Kasumi-1 (cell line): Measurements from ENCODE around the gene LCN15.
A peak's percentile ranks its signal among the peaks of the same experiment; 100 is the strongest.
"Not testable (repeated sequence)": the region's sequence is repeated elsewhere in the genome, so short reads cannot be mapped to it uniquely, and the experiment has no call there.

ENCODE experiments used
- DNase-seq, 2 experiments: peaks; one replicate each; lab custom pipeline; 2025; lab: John Stamatoyannopoulos, UW

Gene LCN15

DNA sequence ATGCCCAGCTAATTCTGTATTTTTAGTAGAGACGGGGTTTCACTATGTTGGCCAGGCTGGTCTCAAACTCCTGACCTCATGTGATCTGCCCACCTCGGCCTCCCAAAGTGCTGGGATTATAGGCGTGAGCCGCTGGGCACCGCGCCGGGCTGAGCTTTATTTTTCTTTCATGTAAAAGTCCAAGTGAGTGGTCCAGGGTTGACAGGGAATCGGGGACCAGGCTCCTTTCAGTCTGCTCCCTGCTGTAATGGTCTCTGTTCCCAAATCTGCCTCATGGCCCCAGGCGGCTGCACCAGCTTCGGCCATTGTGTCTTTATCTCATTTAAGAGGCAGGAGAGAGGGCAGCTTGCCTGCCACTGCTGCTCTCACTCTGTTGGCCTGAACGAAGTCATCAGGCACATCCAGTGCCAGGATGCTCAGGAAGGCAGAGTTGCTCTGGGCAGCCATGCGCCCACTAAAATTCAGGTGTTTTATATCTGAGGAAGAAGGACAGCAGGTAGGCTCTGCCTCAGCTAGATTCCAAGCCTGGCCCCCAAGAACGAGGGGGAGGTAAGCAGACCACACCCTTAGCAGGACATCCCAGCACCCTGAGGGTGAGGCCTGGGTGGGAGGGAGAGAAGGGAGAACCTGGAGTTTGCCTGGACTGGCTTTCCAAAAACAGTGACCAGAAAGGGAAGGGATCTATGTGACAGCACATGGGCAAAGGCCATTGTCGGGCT lies 30.1 kb upstream of the LCN15 start:
- no peak for DNase-seq

DNA sequence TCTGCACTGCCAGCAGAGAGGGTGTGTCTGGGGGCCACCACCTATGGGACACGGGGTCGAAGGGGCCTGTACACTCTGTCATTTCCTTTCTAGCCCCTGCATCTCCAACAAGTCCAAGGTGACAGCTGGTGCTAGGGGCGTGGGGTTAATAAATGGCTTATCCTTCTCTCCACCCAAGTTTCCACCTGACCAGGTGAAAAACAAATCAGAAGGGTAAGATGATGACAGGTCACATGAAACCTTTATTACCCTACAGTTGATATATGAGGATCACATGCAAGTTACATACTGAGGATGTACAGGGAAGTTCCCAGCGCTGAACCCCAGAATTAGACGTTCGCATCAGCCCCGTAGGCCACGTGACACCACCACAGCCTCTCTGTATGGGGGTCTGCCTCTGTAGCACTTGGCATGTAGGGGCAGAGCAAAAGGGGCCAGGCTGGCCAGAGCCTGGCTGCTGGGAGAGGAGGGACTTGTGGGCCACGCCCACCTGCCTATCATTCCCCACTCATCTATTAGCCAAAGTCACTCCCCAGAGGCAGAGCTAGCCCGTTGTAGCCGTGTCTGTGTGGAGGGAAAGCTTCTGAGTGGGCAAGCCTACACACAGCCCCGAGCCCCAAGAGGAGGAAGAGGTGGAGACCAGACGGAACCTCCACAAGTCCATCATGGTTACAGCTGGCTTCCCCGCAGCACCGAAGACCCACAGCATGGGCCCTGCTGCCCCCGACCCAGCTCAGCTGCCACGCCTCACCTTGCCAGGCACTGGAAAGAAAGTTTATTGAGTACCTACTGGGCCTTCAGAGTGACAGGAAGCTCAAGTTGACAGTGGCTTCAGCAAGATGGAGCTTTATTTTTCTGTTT lies 29.0 kb upstream of the LCN15 start:
- no peak for DNase-seq

DNA sequence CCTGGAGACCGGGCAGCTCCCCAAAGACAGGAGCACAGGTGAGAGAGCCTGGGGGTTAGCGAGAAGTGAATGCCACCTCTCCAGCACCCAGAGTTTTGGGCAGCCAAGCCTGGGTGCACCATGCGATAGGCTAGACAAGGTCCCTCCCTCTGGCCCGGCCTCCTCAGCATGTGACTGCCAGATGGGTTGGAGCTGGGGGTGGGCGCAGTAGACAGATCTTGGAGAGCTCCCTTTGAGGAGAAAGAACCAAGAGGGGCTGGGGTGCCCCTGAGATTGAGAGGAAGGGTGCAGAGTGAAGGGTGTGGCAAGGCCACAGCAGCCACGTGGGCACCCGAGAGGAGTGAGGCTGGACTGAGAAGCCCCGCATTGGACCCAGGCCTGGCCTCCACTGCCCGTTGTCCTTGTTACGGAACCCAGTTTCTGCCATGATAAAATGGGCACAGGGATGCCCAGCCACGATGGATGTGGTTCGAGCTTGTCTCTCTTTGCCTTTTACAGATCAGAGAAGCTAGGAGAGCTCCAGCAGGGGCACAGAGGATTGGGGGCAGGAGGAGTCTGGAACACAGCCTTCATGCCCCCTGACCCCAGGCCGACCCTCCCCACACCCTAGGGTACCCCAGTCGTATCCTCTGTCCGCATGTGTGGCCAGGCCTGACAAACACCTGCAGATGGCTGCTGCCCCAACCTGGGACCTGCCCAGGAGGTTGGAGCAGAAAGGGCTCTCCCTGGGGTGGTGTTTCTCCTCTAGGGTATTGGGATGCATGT lies 28.2 kb upstream of the LCN15 start:
- no peak for DNase-seq

DNA sequence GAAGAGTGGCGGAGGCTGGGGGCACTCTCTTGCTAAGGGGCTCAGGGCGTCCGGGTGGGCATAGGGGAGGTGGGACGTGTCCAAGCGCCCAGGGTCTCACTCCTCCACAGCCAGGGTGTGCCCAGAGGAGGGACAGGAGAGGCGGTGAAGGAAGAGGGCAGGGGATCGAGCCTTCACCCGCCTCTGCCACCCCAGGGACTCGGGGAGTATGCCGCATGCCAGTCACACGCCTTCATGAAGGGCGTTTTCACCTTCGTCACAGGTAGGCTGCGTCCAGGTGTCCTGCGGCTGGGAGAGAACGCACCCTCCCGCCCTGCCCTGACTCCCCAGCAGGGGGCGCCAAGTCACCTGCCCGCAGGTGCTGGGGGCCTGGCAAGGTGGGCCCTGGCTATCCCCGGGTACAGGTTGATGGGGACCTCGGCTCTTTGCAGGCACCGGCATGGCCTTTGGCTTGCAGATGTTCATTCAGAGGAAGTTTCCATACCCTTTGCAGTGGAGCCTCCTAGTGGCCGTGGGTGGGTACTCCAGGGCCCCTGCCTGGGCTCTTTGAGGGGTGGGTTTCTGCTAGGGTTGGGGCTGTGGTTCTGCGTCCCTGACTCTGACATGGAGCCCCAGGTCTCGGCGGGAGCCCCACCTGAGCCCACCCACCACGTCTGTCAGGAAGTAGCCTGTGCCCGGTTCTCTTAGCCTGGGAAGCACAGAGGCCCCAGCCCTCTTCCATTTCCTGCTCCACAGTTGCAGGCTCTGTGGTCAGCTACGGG lies 27.4 kb upstream of the LCN15 start:
- peak; percentile 27 to 44 for DNase-seq

DNA sequence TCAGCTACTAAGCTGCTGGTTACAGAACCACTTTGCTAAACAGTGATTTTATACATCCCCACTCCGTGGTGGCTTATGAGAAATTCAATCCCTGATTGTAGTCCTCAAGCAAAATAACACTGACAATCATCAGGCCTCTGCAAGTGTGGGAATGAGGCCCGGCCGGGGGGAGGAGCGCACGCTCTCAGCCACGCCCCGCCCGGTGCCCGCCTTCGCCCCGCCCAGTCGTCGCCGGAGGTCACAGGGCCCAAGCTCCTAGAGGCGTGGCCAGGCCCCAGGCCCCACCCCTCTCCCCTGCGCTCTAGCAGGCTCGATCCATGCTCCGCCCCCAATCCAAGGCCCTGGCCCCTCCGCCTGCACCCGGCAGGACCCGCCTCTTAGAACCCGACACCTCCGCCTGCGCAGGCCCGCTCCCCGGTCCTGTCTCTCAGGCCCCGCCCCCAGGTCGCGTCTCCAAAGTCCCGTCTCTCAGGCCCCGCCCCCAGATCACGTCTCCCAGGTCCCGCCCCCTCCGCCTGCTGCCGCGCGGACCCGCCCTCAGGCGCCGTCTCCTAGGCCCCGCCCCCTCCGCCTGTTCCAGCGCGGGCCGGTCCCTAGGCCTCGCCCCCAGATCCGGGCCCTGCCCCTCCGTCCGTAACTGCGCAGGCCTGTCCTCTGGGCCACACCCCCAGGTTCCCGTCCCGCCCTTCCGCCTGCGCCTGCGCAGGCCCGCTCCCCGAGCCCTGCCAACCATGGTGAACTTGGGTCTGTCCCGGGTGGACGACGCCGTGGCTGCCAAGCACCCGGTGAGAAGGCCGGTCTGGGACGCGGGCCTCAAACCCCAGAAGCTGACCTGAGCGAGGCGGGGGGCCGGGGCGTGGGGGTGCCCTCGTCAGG lies 26.6 kb upstream of the LCN15 start, which contains the start of gene TMEM141:
Gene TMEM141 (plus strand): TSS at position 705 of the 876 bp plus-strand sequence. CDS start 27 bp downstream, at position 732.
- DNase-seq = peak; percentile 98

DNA sequence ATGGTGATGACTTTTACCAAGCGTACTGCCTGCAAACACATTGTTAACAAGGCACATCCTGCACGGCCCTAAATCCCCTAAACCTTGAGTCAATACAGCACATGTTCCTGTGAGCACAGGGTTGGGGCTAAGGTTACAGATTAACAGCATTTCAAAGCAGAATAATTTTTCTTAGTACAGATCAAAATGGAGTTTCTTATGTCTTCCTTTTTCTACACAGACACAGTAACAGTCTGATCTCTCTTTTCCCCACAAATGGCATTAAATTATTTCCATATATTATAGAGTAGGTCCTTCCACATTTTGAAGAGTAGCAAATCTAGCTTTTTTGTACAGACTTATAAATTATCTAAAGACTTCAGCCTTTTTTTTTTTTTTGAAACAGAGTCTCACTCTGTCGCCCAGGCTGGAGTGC lies 25.2 kb upstream of the LCN15 start:
- no peak for DNase-seq

DNA sequence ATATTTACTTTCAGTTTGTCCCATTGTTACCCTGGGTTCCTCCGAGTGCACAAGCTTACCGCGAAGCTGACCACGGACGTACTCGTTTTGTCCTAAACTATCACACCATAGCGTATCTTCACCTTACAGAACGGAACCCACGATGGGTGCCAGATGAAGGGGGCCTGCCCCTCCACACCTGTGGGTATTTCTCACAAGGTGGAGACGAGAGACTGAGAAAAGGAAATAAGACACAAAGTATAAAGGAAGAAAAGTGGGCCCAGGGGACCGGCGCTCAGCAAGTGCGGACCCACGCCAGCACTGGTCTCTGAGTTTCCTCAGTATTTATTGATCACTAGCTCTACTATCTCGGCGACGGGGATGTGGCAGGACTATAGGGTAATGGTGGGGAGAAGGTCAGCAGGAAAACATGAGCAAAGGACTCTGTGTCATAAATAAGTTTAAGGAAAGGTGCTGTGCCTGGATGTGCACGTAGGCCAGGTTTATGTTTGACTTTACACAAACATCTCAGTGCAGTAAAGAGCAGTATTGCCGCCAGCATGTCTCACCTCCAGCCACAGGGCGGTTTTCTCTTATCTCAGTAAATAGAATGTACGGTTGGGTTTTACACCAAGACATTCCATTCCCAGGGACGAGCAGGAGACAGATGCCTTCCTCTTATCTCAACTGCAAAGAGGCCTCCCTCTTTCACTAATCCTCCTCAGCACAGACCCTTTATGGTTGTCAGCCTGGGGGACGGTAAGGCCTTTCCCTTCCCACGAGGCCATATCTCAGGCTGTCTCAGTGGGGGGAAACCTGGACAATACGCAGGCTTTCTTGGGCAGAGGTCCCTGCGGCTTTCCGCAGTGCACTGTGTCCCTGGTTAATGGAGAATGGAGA lies 24.6 kb upstream of the LCN15 start:
- not testable (repeated sequence) for DNase-seq

DNA sequence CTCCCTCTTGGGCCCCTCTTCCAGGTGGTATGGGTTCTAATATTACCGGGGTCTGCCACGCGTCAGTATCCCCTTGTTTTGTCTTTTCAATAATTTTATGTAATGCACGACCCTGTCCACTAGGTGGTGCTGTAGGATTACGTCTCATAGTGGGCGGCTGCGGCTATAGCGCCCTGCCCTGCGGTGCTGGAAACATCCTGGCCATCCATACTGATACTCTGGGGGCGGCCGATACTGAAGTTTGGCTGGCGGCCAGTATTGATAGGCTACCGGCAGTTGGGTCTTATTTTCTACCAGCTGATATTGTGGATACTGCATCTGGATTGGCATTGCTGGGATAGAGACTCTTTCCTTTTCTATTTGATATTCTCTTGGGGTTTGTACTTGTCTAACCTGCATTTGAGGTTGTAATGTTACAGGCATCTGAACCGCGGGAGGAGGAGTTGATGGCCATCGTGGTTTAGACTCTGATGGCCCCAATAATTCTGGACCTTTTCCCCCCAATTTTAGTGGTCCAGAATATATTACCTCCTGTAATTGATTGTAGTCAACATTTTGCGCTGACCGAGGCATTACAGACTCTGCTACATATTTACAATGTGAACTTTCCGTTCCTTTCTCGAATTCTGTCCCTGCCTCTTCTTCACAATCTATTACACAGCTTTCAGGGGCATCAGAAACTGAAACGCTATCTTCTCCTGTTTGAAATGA lies 23.5 kb upstream of the LCN15 start:
- peak; percentile 68 to 70 for DNase-seq

DNA sequence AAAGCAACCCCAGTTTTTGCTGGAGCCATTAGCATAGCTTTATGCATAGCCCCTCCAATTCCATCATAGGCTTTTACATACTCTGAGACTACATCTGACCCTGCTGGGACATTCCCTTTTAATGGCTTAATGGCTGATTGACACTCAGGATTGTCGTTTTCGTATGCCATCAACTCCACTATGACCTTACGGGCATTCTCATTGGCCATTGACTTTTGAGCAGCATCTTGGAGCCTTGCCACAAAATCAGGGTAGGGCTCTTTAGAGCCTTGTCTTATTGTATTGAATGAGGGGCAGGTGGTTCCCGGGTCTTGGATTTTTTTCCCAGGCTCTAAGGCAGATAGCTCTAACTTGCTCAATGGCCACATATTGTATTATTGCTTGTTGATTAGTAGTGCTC lies 22.7 kb upstream of the LCN15 start:
- not testable (repeated sequence) for DNase-seq

DNA sequence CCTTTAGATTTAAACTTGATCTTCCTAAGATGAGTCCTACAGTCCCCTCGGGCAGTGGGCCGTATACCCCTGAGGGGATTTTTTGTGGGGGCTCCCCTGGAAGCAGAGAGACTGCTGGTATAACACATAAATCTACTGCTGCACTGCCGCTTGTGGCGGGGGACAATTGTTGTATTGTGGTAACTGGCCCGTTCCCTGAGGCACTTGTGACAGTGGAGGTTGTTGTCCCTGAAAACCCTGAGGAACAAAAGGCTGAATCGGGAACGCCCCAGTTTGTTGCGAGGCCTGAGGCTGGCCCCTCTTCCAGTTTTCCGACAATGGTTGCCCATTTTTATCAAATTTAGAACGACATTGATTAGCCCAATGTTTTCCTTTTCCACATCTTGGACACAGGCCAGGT lies 22.1 kb upstream of the LCN15 start:
- DNase-seq = no peak

DNA sequence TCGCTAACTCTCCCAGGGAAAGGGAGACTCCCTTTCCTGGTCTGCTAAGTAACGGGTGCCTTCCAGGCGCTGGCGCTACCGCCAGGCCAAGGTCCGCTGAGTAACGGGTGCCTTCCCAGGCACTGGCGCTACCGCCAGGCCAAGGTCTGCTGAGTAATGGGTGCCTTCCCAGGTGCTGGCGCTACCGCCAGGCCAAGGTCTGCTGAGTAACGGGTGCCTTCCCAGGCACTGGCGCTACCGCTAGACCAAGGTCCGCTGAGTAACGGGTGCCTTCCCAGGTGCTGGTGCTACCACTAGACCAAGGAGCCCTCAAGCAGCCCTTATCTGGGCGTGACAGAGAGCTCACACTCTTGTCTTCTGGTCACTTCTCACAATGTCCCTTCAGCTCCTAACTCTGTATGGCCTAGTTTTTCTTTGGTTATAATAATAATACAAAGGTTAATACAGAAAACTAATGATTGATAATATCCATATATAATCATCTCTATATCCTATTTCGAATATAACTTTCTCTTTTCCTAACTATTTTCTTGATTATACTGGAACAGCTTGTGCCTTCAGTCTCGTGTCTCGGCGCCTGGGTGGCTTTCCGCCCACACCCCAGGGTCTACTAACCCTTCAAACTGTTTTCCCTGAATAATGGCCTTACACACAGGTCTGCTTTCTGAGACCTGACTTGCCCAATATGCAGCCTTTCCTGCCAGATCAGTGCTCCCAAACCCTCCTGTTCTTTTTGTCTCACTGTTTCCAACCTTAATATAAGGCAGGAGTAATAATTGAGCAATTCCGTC lies 21.4 kb upstream of the LCN15 start:
- not testable (repeated sequence) for DNase-seq

DNA sequence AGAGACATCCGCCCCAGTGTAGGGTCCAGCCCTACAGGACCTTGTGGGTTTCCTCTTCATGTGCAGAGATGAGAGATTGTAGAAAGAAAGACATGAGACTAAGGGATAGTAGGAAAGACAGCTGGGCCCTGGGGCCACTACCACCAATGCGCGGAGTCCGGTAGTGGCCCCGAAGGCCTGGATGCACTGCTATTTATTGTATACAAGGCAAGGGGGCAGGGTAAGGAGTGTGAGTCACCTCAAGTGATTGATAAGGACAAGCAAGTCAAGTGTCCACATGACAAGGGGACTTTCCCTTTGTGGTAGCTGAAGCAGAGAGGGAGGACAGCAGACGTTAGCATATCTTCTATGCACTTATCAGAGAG lies 20.7 kb upstream of the LCN15 start:
- no peak for DNase-seq

DNA sequence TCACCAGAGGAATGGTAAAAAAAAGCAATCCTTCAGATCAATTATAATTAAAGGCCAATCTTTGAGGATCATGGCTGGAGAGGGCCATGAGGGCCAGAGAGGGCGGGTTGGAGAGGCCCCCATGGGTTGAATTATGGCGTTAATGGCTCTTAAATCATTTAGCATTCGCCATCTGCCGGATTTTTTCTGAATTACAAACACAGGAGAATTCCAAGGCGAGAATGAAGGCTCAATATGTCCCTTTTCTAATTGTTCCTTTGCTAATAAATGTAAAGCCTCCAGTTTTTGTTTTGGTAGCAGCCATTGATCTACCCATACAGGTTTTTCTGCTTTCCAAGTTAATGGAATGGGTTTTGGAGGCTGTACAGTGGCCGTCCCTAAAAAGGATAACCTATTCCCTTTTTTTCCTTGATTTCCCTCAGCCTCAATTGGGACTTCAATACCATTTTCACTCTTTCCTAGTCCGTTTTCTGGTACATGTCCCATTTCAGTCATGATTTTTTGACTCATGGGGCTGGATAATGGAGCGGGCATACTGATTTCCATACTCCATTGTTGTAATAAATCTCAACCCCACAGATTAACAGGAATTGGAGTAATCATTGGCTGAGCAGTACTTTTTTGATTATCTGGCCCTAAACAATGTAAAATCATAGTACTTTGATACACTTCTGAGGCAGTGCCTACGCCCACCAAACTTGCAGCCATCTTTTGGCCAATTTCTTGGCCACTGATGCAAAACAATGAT lies 20.1 kb upstream of the LCN15 start:
- peak; percentile 36 to 49 for DNase-seq

DNA sequence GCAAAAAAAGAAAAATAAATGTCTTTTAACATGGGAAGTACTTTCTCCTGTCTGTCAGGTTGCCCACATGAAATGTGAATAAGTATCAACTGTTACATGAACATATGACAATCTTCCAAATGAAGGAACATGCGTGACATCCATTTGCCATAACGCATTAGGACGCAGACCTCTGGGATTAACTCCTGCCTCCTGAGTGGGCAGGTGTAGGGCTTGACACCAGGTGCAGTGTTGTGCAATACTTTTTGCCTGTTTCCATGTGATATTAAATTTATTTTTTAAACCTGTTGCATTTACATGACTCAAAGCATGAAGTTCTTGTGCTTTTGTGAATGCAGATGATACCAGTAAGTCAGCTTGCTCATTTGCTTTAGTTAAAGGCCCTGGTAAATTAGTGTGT lies 18.1 kb upstream of the LCN15 start:
- no peak for DNase-seq

DNA sequence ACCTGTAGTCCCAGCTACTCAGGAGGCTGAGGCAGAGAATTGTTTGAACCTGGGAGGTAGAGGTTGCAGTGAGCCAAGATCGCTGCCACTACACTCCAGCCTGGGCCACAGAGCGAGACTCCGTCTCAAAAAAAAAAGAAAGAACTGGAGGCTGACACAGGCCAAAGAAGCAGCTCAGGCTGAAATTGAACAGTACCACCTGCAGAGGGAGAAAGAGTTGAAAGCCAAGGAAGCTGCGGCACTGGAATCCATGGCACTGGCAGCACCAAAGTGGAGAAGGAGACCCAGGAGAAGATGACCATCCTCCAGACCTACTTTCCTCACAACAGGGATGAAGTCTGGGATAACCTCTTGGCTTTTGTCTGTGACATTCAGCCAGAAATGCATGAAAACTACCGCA lies 15.5 kb upstream of the LCN15 start:
- no peak for DNase-seq

DNA sequence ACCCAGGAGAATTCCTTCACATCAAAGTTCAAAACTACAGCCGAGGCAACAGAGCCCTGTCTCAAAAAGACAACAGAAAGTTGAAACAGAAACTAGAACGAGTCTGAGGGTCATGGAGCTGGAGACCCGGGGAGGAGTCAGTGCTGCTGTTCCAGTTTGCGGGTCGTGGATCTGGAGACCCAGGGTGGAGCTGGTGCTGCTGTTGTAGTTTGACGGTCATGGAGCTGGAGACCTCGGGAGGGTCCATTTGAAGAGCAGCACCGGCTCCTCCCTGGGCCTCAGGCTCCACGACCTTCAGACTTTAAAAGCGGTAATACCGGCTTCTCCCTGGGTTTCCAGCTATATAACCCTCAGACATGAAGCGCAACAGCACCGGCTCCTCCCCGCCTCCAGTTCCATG lies 13.0 kb upstream of the LCN15 start:
- DNase-seq = no peak

DNA sequence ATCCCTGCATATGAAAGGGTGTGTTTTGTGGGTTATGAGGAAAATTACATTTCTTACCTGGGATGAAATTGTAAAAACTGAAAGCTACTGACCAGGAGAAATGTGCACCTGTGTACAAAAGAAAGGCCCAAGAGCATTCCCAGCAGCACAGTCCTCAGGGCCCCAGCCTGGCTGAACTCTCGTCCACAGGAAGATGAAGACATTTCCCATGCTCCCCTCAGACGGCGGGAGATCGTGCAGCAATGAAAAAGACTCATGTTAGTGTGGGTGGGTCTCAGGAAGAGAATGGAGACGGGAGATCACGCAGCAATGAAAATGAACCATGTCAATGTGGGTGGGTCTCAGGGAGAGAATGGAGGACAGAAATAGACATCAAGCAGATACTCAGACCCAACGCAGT lies 12.6 kb upstream of the LCN15 start:
- no peak for DNase-seq

DNA sequence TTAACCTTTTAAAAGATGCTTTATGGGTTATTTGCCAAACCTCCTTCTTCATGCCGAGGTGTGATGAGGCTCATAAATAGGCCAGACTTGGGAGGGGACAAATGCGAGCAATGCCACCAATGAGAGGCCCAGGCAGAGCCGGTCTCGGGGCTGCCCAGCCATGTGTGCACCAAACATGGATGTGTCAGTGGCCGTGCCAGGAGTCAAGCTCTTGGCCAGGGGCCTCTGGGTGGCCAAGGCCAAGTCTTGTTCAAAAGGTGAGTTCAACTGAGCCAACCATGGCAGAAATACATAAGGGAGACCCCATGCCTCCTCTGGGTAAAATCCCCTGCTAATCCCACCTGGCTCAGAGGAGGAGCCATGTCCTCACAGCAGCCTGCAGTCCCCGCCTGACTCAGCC lies 10.9 kb upstream of the LCN15 start:
- no peak for DNase-seq
